Activated effector memory CD4-positive, alpha-beta T cell treated with anti-CD3 and anti-CD28 coated beads, Interleukin-2, amount 50 U/mL, for 16 hours (primary cell): ENCODE results near the gene PDC.
"Not testable (repeated sequence)": the region's sequence is repeated elsewhere in the genome, so short reads cannot be mapped to it uniquely, and the experiment has no call there.

Experiments
- DNase-seq: peaks from one replicate; pipeline ENCODE4 v3.0.0-alpha.2; 2020

Gene PDC

DNA sequence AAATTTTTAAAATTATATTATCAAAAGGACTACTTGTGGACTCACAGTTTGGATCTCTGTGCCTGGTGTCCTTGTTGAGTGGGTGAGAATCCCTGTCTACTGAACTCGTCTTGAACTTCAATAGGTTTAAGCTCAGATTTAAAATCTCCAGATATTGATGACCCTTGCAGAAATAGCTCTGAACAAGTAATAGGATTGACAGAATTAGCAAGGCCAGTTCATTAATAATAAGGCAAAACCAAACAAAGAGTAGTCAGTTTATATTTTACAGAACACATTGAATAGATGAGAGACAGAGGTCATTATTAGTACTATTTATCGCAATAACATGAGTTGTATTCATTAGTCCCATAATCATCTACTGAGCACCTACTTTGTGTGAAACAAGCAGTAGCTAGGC, at the start of gene PDC:
PDC (minus strand) TSS at position 101 of the 400 bp plus-strand sequence. CDS start 11,655 bp downstream, outside the sequence.
- no peak for DNase-seq

DNA sequence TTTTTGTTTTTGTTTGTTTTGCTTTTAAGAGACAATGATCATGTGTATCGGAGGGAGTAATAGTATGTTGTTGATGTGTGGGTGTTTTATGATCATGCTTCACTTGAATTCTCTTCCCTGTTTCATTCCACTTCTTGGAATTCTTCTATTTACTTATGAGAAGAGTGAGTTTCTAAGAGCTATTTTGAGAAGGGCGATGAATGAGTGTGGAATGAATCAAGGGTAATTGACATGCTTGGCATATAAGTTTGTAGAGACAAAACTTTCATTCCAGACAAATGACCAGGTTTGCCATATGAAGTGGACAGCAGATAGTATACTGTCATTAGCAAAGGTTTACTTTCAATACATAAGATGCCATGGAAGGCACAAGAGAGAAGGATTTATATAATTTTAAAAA, 42.3 kb upstream of the PDC start:
- no peak for DNase-seq

DNA sequence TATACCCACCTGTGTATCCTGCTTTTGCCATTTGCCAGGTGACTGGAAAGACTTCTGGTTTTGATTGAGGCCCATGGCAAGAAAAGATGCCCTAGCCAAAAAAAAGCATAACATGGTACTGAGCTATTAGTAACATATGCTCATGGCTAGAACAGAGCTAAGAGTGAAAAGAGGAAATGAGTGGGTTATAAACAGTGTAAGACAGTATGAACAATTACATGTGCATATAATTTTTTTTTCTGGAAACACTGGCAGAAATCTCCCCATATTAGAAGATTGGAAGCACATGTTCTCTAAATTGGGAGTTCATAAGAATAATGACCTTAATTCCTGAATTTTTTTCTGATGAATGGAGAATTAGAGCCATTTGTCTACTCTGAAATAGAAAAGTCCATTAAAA, 41.2 kb upstream of the PDC start:
- no peak for DNase-seq

DNA sequence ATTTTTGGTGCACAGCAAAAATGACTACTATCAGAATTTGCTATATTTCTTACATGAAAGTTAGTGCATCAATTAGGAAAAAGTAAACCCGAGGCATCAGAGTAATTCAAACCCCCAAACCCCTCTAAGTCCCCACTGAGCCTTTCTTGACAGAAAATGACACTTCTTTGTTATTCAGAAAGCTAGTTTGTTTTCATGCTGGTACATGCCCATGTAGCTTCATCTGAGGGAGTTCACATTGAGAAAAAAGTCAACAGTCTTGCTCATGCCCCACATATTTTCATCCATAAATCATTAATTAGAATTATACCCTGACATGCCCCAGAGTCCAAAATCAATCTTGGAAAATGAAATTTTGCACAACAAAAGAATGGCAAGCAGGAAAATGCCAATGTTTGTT, 39.9 kb upstream of the PDC start:
- no peak for DNase-seq

DNA sequence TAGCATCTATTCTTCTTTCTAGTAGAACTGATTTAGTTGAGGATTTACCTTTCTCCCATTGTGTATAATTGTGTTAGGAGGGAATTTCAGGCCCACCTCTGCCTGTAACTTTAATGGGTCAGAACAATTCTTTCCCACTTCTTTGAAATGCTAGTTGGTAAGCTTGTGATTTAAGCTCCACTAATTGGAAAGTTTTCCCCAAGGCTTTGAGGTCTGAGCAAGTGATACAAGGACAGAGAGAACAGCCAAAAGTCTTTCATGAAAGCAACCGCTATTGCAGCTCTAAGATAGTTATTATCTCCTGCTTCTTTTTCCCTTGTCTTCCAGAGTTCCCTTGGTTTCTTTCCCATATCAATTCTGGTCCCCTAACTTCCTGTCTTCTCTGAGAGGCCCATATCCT, 38.7 kb upstream of the PDC start:
- no peak for DNase-seq

DNA sequence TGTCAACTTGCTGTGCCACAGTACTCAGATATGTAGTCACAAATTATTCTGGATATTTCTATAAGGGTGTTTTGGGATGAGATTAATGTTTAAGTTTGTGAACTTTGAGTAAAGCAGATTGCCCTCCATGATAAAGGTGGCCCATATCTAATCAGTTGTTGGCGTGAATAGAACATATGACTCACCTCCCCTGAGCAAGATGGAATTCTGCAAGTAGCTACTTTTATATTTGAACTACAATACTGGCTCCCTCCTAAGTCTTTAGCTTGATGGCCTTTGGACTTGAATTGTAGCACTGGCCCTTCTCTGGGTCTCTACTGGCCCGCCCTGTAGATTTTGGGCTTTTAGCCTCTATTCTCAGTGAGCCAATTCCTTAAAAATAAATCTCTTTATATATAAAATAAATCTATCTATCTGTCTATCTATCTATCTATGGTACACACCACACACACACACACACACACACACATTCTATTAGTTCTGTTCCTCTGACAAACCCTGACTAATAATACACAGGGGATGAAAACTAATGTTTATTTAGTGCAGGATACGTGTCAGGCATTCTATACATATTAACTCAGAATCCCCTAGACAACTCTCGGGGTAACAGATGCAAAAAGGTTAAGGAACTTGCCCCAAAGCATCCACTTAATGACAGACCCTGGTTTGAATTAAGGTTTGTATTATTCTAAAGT, 37.9 kb upstream of the PDC start:
- no peak for DNase-seq

DNA sequence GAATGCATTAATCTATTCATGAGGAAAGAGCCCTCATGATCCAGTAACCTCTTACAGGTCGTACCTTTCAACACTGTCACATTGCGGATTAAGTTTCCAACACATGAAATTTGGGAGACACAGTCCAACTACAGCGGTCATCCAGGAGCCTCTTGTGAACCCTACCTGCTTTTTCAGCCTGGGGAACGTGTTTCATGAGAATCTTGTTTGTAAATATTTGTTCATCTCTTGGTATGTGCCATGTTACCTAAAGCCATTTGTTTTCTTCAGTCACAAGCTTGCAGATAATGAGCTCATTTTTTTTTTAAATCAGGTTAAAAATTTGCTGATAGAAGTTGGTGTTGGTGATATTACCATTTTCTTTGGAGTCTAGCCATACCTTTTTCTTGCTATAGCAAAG, 37.2 kb upstream of the PDC start:
- DNase-seq = no peak

DNA sequence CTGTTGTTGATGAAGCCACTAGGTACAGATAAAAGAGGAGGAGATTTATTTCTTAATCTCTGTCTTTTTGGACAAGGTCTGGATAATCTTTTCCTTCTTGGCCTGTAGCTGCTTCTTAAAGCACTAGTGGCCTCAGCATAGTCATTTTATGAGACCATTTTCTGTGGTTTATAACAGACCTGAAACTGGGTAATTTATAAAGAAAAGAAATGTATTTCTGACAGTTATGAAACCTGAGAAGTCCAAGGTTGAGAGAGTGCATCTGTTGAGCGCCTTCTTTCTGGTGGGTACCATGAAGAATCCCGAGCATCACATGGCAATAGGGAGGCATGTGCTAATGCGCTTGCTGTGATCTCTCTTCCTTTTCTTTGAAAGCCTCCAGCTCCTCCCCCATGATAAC, 36.7 kb upstream of the PDC start:
- no peak for DNase-seq

DNA sequence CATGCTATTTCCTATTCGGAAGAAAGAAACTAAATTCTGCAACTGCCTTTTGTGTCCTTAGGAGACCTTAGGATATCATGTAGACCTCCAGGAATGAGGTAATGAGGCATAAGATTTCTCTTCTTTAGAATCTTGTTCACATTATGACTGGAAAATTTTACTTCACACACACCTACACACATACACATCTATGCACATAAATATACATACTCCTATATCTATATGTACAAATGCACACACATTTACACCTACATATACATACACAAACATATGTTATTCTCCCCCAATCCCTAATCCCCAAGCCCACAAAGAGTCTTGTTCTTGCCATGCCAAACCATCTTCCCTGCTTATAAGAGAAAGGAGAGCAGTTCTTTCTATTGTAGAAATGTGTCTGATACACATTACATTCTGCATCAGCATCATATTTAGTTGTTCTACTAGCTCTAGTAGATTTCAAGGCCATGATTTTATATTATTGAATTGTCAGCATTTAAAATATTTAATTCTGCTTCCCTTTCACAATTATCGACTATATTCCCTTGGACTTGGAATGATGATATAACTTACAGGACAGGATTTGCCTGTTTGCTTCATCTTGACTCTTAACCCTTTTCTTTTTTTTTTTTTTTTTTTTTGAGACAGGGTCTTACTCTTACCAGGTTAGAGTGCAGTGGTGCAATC, 35.4 kb upstream of the PDC start:
- no peak for DNase-seq

DNA sequence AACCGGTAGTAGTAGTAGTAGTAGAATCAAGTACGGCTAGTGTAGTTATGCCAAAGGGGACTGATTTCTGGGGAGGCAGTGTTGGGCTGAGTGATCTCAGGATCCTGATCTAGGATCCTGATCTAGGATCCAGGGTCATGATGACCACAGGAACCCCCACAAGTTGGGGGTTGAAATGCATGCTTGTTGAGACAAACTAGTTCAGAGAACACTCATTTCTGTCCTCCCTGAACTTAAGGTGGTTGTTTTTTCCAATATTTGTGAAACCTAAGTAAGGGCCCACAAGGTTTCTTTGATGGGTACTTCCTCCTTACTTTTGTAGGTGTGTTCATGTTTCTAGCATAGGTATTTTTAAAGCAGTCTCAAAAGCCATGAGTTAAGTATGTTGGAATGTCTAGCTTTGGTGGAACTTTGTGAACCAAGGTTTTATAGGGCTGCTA, 33.9 kb upstream of the PDC start:
- DNase-seq = no peak

DNA sequence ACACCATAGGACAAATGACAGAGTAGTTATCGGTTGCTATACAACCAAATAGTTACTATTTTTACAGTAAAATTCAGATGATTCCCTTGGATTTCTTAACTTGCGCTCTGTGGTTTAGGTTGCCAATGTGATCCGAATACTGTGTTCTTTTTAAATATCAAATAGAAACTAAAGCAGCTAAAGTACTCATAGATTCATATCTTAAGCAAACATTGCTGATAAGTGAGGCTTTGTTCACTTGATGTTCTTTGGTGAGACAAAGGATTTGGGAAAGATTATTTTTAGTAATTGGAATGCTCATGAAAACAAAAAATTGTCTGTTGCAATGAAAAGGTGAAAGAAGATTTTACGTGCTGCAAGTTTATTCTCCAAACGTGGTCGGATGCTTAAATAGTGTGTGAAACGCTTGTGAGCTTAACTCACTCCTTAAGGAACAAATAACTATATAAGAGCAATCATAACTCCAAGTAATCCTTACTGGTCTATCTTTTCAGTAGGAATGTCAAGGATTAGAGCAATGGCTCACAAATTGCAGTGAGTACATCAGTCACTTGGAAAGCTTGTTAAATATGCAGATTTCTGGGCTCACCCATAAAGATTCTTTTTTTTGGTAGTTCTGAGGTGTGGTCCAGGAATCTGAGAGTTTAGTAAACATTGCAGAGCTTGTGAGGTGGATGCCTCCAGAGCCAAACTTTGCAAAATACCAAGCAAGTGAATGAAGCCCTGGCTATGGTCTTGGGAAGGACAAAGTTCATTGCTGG, 31.8 kb upstream of the PDC start:
- no peak for DNase-seq

DNA sequence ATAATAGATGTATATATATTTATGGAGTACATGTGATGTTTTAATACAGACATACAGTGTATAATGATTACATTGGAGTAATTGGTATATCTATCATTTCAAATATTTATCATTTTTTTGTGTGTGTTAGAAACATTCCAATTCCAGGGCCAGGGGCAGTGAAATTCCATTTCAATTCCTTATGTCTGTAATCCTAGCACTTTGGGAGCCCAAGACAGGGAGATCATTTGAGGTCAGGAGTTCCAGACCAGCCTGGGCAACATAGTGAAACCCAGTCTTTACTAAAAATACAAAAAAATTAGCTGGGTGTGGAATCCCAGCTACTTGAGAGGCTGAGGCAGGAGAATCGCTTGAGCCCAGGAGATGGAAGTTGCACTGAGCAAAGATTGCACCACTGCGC, 30.4 kb upstream of the PDC start:
- no peak for DNase-seq

DNA sequence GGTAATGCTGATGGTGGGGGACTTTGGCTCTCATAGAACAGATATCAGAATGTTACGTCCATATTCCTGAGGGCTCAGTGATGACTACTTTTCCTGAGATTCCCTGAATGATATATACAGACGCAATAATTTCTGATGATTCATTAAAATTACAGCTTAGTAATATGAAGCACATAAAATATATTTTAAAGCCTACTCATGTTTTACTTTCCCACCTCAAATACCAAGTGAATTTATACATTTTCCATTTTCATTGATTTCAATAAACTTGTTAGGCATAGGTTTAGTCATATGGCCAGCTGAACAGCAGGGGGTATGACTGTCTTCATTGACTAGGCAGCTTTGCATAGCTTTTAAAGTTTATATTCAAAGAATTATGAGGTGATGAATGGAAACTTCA, 26.2 kb upstream of the PDC start:
- no peak for DNase-seq

DNA sequence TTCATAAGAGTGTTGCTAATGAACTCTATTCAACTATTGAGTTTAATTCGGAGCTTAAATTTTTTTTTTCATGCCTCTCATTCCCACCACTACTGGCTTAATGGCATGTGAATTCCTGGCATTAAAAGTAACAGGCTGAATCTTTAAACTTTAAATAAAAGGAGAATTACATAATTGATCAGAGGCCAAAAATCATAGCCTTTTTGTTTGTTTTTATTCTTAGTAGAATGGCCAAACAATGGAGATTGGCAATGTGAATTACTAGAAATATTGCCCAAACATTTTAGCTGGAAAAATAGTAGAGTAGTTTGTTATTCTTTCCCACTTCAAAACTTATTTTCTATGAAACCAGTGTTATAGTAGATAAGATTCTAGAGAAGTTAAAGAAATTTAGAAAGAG, 25.1 kb upstream of the PDC start:
- DNase-seq = no peak

DNA sequence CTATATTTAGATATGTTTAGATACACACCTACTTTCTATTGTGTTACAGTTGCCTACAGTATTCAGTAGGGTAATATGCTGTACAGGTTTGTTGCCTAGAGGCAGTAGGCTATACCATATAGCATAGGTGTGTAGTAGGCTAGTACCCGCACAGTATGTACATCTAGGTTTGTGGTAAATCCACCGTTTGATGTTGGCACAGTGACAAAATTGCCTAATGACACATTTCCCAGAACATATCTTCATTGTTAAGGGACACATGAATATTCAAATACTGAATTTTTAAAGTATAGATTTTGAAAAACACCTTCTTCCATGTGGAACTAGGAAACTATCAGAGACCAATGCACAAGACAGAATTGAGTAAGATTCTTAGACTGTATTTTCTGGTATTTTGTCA, 22.6 kb upstream of the PDC start:
- DNase-seq = no peak

DNA sequence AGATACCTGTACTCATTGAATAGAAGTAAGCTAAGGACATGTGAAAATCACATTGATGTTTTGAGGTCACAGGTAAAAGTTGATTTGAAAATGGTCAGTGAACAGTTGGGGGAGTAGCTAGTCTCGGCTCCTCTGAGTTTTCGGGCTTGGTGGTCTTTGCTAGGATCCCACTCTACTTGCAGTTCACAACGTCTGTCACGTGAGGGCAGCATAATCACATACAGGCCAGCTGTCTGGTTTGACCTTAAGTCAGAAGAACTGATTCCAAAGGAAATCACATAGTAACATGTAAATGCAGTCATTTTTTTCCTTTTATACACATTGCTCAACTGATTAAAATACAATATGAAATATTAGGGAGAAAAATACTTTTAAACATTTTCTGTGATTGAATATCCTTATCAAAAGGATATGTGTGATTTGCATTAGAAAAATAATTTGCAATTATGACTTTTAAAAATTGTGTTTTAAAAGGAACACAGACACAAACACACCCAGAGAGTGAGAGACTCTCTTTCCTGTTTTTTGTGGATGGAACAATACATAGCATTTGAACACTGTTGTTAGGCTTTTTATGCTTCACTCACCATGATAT, 21.8 kb upstream of the PDC start:
- peak; percentile 67 for DNase-seq

DNA sequence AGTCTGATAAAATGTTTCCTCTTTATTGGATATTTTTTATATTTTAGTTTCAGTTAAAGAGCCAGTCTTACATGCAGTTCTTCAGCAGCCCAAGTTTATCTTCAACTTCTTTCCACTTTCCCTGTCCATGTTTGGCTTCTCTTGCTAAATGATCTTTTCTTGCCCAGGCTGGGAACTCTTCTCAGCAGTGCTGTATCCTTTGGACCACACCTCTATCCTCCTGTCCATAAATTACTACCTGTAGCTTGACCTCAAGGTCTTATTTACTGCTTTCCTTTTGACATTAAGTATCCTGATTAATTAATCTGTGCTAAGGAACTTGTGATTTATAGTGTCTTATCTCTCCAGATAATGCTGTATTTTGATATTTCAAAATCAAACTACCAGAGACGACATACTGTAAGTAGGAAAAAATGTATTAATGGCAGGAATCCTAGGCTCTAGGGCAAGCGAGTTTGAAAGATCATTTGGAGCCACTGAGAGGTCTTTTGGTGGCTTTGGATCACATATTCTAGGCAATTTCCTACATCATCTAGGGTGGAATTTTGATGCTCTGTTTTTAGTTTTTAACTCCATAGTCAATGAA, 20.5 kb upstream of the PDC start:
- DNase-seq = no peak

DNA sequence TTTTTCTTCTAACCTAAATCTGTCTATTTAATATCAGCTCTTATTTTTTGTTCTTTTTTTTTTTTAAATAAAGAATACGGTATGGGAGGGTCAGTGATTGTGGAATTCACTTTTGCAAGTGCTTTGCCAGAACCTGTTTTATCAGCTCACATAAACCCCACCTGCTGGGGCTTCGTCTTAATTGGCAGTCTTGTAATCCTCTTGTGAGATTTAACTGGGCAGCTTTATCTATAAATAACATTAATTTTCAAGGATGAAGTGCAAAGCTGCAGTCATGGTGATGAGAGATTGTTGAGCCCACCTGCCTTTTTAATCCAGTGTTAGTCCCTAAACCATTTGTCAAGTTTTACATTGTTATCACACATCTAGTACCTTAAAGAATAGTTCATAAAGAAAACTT, 18.2 kb upstream of the PDC start:
- DNase-seq = no peak

DNA sequence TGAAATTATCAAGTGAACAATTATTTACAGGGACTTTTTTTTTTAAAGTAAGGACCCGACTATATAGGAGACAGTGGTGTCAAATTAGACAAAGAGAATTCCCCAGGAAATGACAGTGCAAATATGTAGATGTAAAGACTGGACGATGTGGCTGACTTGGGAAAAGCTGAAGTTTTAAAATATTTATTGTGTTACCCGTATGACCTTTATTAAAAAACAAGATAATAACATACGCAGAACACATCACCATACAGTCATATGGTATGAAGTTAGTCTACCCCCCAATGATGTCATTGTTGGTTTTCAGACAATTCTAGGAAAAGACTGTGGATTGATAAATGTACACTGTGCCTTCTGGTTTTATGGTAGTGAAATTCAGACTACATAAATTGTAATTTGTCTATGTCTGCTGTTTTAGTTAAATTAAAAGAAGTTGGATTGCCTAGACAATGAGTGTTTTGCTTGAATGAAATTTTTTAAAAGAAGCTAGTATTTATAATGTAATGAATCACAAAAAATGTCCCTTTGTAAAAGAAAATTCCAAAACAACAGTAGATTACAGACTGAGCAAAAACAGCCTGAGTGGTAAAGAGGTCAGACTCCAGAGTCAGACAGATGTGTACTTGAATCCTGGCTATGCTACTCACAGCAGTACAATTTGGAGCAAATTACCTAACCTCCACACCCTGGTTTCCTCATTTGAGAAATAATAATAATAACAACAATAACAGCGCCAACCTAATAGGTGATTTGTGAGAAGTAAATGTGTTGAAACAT, 15.5 kb upstream of the PDC start:
- DNase-seq = no peak

DNA sequence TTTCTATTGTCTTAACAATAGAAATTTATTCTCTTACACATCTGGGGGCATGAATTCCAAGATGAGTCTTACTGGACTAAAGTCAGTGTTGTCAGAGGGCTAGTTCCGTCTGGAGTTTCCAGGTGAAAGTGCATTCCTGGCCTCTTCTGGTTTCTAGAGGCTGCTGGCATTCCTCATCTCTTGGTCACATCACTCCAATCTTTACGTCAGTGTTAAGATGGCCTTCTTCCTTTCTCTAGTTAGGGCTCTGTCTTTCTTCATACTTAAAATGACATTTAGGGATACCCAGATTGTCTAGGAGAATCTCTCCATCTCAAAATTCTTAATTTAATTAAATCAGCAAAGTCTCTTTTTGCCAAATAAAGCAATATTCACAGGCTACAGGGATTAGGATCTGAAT, 13.3 kb upstream of the PDC start:
- no peak for DNase-seq

DNA sequence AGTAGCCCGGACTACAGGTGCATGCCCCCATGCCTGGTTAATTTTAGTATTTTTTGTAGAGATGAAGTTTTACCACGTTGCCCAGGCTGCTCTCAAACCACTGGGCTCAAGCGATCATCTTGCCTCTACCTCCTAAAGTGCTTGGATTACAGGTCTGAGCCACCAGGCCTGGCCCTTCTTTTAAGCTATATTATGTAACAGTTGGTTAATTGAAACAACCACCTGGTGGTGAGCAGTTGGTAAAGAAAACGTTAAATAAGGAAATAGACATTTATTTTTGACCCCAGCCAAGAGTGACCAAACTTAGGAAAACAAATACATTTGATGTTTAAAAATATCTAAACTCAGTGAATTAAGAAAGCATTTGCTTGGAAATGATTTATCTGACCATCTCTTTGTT, 12.1 kb upstream of the PDC start:
- no peak for DNase-seq

DNA sequence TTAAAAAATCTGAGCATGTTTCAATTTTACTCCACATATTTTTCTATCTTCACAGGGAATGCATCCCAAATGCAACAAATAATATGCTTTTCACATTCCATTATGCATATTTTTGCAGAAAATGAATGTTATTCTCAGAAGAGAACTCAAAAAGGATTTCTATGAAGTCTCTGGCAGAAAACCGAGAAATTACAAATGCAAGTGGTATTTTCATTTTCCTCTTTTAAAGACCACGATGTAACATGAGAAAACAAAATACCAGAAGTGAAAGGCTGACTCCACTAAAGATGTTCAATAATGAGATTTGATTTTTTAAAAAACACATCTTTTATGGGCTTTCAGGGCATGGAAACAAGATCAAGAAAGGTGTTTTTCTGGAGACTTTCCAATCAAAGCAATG, 5.0 kb upstream of the PDC start:
- DNase-seq = no peak

DNA sequence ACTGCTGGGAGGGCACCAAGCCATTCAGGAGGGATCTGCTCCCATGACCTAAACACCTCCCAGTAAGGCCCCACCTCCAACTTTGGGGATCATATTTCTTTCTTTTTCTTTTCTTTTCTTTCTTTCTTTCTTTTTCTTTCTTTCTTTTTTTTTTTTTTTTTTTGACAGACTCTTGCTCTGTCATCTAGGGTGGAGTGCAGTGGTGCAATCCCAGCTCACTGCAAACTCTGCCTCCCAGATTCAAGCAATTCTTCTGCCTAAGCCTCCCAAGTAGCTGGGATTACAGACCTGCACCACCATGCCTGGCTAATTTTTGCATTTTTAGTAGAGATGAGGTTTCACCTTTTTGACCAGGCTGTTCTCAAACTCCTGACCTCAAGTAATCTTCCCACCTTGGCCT, 4.6 kb upstream of the PDC start:
- not testable (repeated sequence) for DNase-seq
